Neural progenitor cell (in vitro differentiated cells): Measurements from ENCODE around the gene AP5S1. TPM values are rescaled to one million over a fixed set of nuclear protein-coding genes. Genes with fewer than 3 reads are reported as not detected.
A peak's percentile ranks its signal among the peaks of the same experiment; 100 is the strongest.

ENCODE experiments used
- DNase-seq: peaks from one replicate; pipeline ENCODE4 v3.0.0-alpha.2; 2016; ENCODE audit warnings: low spot score
- H2AFZ ChIP-seq: fragments of 200-600 bp; sonication (generic); replicated peaks from 2 replicates; pipeline ENCODE4 v1.6.1; 2016; ENCODE audit warnings: antibody characterized with exemption
- H3F3A ChIP-seq: fragments of 200-600 bp; sonication (generic); 2 replicates; pipeline ENCODE4 v1.6.1; 2016; ENCODE audit warnings: antibody characterized with exemption, low read depth
- H3K27ac ChIP-seq: fragments of 200-600 bp; sonication (generic); 2 replicates; pipeline ENCODE4 v1.5.1; 2016; ENCODE audit warnings: mild to moderate bottlenecking
- H3K27me3 ChIP-seq: fragments of 200-600 bp; sonication (generic); 2 replicates; pipeline ENCODE4 v1.6.1; 2016; ENCODE audit warnings: mild to moderate bottlenecking, moderate library complexity
- H3K36me3 ChIP-seq: fragments of 200-600 bp; sonication (generic); 2 replicates; pipeline ENCODE4 v1.5.1; 2016
- H3K4me1 ChIP-seq: fragments of 200-600 bp; sonication (generic); 2 replicates; pipeline ENCODE4 v1.6.1; 2016; ENCODE audit warnings: mixed run types
- H3K4me2 ChIP-seq: fragments of 200-600 bp; sonication (generic); 2 replicates; pipeline ENCODE4 v1.6.1; 2016
- H3K4me3 ChIP-seq: fragments of 200-600 bp; sonication (generic); 2 replicates; pipeline ENCODE4 v1.5.1; 2016
- H3K79me2 ChIP-seq: fragments of 200-600 bp; sonication (generic); 2 replicates; pipeline ENCODE4 v1.6.1; 2016; ENCODE audit warnings: low read depth
- H3K9ac ChIP-seq: fragments of 200-600 bp; sonication (generic); 2 replicates; pipeline ENCODE4 v1.6.1; 2016
- H3K9me3 ChIP-seq: fragments of 200-600 bp; sonication (generic); 2 replicates; pipeline ENCODE4 v1.5.1; 2016; ENCODE audit warnings: low read depth
- H4K20me1 ChIP-seq: fragments of 200-600 bp; sonication (generic); 2 replicates; pipeline ENCODE4 v1.6.1; 2016; ENCODE audit warnings: low read depth
- H3K27ac Mint-ChIP-seq: 3 replicates; pipeline ENCODE4 v1.8.0; 2021; ENCODE audit warnings: mixed read lengths
- H3K27me3 Mint-ChIP-seq: 2 replicates; pipeline ENCODE4 v1.8.0; 2022; ENCODE audit warnings: low read depth, mild to moderate bottlenecking, inconsistent platforms, moderate library complexity, mixed read lengths; ENCODE audit not compliant: insufficient read depth
- H3K36me3 Mint-ChIP-seq: 3 replicates; pipeline ENCODE4 v1.8.0; 2021; ENCODE audit warnings: mixed read lengths
- H3K4me1 Mint-ChIP-seq: 3 replicates; pipeline ENCODE4 v1.8.0; 2021; ENCODE audit warnings: mixed read lengths
- H3K4me3 Mint-ChIP-seq: 3 replicates; pipeline ENCODE4 v1.8.0; 2021; ENCODE audit warnings: mild to moderate bottlenecking, moderate library complexity, mixed read lengths
- H3K9me3 Mint-ChIP-seq: 3 replicates; pipeline ENCODE4 v1.8.0; 2020; ENCODE audit warnings: mixed read lengths
- CTCF ChIP-seq: fragments of 200-600 bp; sonication (generic); IDR thresholded peaks from 2 replicates; pipeline ENCODE4 v1.5.1; 2017; ENCODE audit warnings: antibody characterized with exemption, mild to moderate bottlenecking
- EZH2 ChIP-seq: fragments of 200-600 bp; sonication (generic); IDR thresholded peaks from 2 replicates; pipeline ENCODE4 v1.6.1; 2017; ENCODE audit warnings: antibody characterized with exemption, mild to moderate bottlenecking, moderate library complexity
- EZH2phosphoT487 ChIP-seq: fragments of 200-600 bp; sonication (generic); IDR thresholded peaks from 2 replicates; pipeline ENCODE4 v1.6.1; 2017; ENCODE audit warnings: antibody characterized with exemption
- total RNA-seq: library from RNA; depleted of rRNA; stranded (reverse); fragments of >200 nt; gene quantifications from 2 replicates; pipeline ENCODE4 v1.2.3, GENCODE V29; 2015; ENCODE audit warnings: low replicate concordance

The AP5S1 gene
- total RNA-seq, 1 donor from 2014 or later = 1.2 TPM

GRCh38 chr20:3815703-3816315, 4.5 kb upstream of the AP5S1 start:
- TF ChIP-seq CTCF (no peak), EZH2phosphoT487 (no peak), EZH2 (no peak)
- Histone ChIP-seq H3K4me3 (no peak overlapping the region), H3K4me2 (no peak overlapping the region), H3K9ac (no peak overlapping the region), H3K27ac (no peak overlapping the region), H4K20me1 (no peaks in the 10 kb centered on the region), H3K27me3 (no peaks in the 10 kb centered on the region), H3K36me3 (no peaks in the 10 kb centered on the region), H3K9me3 (no peaks in the 10 kb centered on the region), H2AFZ (peak overlapping the region; percentile 15), H3K4me1 (peaks cover 4% of the 10 kb centered on the region), H3F3A (peaks cover 20% of the 10 kb centered on the region), H3K79me2 (no peaks in the 10 kb centered on the region)
- no peak for DNase-seq
- H3K4me3 Mint-ChIP-seq = no peak overlapping the region
- H3K9me3 Mint-ChIP-seq = no peaks in the 10 kb centered on the region
- H3K36me3 Mint-ChIP-seq = no peaks in the 10 kb centered on the region
- H3K27ac Mint-ChIP-seq = peak overlapping the region; percentile 66
- H3K27me3 Mint-ChIP-seq = peaks cover 5% of the 10 kb centered on the region
- peaks cover 42% of the 10 kb centered on the region for H3K4me1 Mint-ChIP-seq

- Histone ChIP-seq H3K27me3 (no peaks in the 10 kb centered on the region), H3K4me1 (peaks cover 10% of the 10 kb centered on the region), H3K4me3 (no peak overlapping the region), H4K20me1 (no peaks in the 10 kb centered on the region), H3F3A (peaks cover 28% of the 10 kb centered on the region), H3K79me2 (peaks cover 4% of the 10 kb centered on the region), H3K9ac (no peak overlapping the region), H3K36me3 (no peaks in the 10 kb centered on the region), H3K27ac (no peak overlapping the region), H3K4me2 (no peak overlapping the region), H3K9me3 (no peaks in the 10 kb centered on the region), H2AFZ (peak overlapping the region; percentile 43)
- peaks cover 31% of the 10 kb centered on the region for H3K4me1 Mint-ChIP-seq
- H3K27me3 Mint-ChIP-seq = peaks cover 2% of the 10 kb centered on the region
- H3K4me3 Mint-ChIP-seq = peak overlapping the region; percentile 84
- DNase-seq = peak; percentile 81
- TF ChIP-seq EZH2phosphoT487 (no peak), EZH2 (no peak), CTCF (peak; percentile 63)
- H3K9me3 Mint-ChIP-seq = no peaks in the 10 kb centered on the region
- peak overlapping the region; percentile 33 for H3K27ac Mint-ChIP-seq
- no peaks in the 10 kb centered on the region for H3K36me3 Mint-ChIP-seq
Measured at GRCh38 chr20:3818155-3819151, 1.9 kb upstream of the AP5S1 start.

GRCh38 chr20:3819411-3820047, 818 bp upstream of the AP5S1 start:
- peaks cover 28% of the 10 kb centered on the region for H3F3A ChIP-seq
- Mint-ChIP-seq H3K9me3 (no peaks in the 10 kb centered on the region), H3K27me3 (peaks cover 2% of the 10 kb centered on the region), H3K27ac (peak overlapping the region; percentile 72), H3K4me1 (peaks cover 27% of the 10 kb centered on the region), H3K36me3 (no peaks in the 10 kb centered on the region), H3K4me3 (peak overlapping the region; percentile 84)
- H3K27me3 ChIP-seq = no peaks in the 10 kb centered on the region
- peak overlapping the region; percentile 90 for H2AFZ ChIP-seq
- peaks cover 10% of the 10 kb centered on the region for H3K4me1 ChIP-seq
- H3K9ac ChIP-seq = peak overlapping the region; percentile 24
- DNase-seq = no peak
- TF ChIP-seq EZH2phosphoT487 (no peak), CTCF (no peak), EZH2 (no peak)
- H3K36me3 ChIP-seq = no peaks in the 10 kb centered on the region
- H3K4me2 ChIP-seq = peak overlapping the region; percentile 94
- peaks cover 4% of the 10 kb centered on the region for H3K79me2 ChIP-seq
- no peaks in the 10 kb centered on the region for H4K20me1 ChIP-seq
- H3K9me3 ChIP-seq = no peaks in the 10 kb centered on the region
- H3K27ac ChIP-seq = no peak overlapping the region
- peak overlapping the region; percentile 88 for H3K4me3 ChIP-seq
